Measurements from ENCODE around the gene EXOC6B.

DNA sequence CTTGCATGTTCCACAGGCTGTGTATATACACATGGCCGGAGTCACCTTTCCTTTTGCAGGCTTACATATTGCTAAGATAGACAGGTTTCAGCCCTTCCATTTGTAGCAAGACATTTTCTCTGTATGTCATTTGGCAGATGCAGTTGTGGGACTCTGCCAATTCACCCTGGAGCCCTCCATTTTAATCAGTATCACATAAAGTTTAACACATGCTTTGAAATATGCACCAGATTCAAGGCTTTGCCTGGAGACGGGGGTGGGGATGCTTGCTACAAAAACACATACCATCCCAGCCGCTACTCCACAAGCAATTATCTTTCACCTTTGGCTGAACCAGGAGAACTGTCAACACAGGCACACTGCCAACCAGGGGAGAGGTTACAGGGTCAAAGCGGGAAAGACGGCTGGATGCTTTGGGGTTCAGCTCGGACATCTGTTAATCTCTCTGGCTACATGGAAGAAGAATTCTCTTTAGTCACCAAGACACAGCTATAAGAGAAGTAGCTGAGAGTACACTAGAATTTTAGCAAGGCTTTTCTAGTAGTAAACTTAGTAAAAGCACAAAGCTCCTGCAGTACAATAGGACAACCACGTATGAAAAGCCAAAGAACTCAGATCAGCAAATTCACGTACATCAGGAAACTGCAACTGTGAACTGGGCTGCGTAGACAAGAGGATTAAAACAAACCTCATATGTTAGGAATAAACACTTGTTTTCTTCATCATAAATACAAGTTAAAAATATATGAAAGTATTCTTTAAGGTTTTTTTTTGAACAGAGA lies 130.9 kb downstream of the EXOC6B start:
- TF ChIP-seq, protein P1, sequence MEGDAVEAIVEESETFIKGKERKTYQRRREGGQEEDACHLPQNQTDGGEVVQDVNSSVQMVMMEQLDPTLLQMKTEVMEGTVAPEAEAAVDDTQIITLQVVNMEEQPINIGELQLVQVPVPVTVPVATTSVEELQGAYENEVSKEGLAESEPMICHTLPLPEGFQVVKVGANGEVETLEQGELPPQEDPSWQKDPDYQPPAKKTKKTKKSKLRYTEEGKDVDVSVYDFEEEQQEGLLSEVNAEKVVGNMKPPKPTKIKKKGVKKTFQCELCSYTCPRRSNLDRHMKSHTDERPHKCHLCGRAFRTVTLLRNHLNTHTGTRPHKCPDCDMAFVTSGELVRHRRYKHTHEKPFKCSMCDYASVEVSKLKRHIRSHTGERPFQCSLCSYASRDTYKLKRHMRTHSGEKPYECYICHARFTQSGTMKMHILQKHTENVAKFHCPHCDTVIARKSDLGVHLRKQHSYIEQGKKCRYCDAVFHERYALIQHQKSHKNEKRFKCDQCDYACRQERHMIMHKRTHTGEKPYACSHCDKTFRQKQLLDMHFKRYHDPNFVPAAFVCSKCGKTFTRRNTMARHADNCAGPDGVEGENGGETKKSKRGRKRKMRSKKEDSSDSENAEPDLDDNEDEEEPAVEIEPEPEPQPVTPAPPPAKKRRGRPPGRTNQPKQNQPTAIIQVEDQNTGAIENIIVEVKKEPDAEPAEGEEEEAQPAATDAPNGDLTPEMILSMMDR (IDR thresholded peaks at IDR 0.05) = no peak
- TF ChIP-seq POLR2A (IDR thresholded peaks at IDR 0.05) (no peak), POLR2AphosphoS5 (IDR thresholded peaks at IDR 0.05) (no peak)
